Activated effector memory CD4-positive, alpha-beta T cell treated with anti-CD3 and anti-CD28 coated beads, Interleukin-2, amount 50 U/mL, for 16 hours (primary cell): Measurements from ENCODE around the gene ASMTL.

ENCODE experiments used
- DNase-seq: peaks from one replicate; pipeline ENCODE4 v3.0.0-alpha.2; 2020

ASMTL gene

DNA sequence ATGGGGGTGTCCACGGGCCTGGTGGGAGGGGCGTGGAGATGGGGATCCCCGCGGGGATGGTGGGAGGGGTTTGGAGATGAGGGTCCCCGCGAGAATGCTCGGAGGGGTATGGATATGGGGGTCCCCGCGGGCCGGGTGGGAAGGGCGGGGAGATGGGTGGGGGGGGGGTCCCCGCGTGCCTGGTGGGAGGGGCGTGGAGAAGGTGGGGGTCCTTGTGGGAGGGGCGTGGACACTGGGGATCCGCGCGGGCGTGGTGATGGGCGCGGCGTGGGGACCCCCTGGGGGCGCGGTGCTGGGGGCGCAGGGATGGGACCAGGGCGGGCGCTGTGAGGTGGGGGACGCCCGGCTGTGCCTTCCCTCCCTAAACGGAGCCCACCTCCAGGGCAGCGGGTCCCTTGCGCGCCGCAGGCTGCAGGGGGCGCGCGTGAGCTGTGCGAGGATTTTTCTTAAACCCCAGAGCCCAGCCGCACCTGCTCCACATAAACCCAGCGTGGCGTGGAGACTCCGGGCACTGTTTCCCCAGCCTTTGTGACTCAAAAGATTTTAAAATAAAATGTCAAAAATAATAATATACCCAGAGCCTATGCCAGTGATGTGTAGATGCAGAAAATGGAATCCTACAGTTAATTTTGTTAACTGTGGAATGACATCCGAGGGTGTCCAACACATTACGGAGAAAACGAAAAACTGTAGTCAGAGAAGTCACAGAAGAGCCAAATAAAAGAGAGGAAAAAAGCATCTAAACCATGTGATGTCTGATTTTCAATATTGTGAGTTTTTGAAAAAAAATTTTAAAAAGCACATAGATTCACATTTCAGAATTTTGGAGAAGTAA lies 1.5 kb upstream of the ASMTL start:
- peak; percentile 96 for DNase-seq

DNA sequence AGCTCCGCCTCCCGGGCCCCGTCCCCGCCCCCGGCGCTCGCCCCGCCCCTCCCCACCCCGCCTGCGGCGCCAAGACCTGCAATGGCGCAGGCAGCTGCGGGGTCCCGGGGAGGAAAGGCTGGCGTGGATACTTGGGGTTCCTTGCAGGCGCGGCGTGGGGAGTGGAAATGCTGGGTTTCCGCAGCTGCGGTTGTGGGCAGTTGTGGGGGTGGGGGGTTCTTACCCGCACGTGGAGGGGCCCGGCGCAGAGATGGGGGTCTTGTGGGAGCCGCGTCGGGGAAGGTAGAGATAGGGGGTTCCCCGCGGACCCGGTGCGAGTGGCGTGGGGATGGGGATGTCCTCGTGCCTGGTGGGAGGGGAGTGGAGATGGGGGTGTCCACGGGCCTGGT lies 680 bp upstream of the ASMTL start:
- peak; percentile 91 for DNase-seq

DNA sequence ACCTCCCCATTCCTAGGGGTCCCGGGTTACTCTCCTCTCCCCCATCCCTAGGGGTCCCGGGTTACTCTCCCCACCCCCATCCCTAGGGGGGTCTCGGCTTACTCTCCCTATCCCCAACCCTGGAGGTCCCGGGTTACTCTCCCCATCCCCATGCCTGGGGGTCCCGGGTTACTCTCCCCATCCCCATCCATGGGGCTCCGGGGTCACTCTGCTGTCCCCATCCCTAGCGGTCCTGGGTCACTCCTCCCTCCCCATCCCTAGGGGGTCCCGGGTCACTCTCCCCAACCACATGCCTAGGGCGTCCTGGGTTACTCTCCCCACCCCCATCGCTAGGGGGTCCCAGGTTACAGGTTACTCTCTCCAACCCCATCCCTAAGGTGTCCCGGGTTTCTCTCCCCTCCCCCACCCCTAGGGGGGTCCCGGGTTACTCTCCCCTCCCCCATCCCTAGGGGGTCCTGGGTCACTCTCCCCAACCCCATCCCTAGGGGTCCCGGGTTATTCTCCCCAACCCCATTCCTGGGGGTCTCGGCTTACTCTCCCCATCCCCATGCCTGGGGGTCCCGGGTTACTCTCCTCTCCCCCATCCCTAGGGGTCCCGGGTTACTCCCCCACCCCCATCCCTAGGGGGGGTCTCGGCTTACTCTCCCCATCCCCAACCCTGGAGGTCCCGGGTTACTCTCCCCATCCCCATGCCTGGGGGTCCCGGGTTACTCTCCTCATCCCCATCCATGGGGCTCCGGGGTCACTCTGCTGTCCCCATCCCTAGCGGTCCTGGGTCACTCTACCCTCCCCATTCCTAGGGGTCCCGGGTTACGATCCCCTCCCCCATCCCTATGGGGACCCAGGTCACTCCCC lies 821 bp downstream of the ASMTL start:
- peak; percentile 65 for DNase-seq

DNA sequence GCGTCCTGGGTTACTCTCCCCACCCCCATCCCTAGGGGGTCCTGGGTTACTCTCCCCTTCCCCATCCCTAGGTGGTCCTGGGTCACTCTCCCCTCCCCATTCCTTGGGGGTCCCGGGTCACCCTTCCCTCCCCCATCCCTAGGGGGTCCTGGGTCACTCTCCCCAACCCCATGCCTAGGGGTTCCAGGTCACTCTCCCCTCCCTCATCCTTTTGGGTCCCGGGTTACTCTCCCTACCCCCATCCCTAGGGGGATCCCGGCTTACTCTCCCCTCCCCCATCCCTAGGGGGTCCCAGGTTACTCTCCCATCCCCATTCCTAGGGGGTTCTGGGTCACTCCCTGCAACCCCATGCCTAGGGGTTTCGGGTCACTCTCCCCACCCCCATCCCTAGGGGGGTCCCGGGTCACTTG lies 1.5 kb downstream of the ASMTL start:
- DNase-seq, result peak; percentile 53

DNA sequence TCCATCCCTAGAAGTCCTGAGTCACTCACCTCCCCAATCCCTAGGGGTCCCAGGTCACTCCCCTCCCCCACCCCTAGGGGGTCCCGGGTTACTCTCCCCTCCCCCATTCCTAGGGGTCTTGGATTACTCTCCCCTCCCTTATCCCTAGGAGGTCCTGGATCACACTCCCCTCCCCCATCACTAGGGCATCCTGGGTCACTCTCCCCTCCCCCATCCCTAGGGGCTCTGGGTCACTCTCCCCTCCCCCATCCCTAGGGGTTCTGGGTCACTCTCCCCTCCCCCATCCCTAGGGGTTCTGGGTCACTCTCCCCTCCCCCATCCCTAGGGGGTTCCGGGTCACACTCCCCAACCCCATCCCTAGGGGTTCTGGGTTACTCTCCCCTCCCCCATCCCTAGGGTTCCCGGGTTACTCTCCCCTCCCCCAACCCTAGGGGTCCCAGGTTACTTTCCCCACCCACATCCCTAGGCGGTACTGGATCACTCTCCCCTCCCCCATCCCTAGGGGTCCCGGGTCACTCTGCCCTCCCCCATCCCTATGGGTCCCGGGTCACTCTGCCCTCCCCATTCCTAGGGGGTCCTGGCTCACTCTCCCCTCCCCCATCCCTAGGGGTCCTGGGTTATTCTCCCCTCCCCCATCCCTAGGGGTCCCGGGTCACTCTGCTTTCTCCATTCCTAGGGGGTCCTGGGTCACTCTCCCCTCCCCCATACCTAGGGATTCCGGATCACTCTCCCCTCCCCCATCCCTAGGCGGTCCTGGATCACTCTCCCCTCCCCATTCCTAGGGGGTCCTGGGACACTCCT lies 2.1 kb downstream of the ASMTL start:
- DNase-seq, result peak; percentile 62

DNA sequence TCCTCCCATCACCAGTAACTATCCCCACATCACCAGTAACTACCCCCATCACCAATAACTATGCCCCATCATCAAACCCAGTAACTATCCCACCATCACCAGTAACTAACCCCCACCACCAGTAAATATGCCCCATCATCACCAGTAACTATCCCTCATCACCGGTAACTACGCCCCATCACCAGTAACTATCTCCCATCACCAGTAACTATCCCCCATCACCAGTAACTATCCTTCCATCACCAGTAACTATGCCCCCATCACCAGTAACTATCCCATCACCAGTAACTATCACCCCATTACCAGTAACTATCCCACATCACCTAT lies 2.9 kb downstream of the ASMTL start:
- DNase-seq, result peak; percentile 9

DNA sequence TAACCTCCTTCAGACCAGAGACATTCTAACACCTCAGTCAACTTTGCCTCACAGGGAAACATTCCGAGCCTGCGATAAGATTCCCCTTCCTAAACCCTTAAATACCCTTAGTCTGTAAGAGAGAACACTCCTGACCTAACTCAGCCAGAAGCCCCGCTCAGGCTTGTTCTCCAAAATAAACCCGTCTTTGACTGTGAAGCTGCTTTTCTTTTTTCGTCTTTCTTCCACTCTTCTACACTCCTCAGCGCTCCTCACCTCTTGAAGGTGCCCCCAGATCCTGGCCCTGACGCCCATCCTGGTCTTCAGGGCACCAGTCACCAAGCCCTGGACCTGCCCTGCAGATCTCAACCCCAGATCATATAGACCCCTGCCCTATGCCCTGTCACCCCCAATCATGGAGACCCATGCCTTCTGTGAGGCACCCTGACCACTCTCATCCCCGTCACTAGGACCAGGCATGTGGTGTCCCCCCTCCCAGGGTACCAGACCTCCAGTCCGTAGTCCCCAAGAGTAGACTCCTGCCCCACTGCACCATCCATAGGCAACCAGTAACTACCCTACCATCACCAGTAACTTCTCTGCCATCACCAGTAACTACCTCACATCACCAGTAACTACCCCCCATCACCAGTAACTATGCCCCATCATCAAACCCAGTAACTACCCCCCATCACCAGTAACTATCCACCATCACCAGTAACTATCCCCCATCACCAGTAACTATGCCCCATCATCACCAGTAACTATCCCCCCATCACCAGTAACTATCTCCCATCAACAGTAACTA lies 3.5 kb downstream of the ASMTL start:
- peak; percentile 59 for DNase-seq

DNA sequence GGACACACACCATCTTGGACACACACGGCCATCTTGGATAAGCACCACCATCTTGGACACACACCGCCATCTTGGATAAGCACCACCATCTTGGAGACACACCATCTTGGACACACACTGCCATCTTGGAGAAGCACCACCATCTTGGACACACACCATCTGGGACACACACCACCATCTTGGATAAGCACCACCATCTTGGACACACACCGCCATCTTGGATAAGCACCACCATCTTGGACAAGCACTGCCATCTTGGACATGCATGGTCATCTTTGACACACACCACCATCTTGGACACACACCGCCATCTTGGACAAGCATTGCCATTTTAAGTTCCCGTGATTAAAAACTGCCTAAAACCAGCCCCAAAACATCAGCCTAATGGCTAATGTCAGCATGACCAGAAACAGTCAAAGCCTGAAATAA lies 4.1 kb downstream of the ASMTL start:
- DNase-seq, result peak; percentile 30

DNA sequence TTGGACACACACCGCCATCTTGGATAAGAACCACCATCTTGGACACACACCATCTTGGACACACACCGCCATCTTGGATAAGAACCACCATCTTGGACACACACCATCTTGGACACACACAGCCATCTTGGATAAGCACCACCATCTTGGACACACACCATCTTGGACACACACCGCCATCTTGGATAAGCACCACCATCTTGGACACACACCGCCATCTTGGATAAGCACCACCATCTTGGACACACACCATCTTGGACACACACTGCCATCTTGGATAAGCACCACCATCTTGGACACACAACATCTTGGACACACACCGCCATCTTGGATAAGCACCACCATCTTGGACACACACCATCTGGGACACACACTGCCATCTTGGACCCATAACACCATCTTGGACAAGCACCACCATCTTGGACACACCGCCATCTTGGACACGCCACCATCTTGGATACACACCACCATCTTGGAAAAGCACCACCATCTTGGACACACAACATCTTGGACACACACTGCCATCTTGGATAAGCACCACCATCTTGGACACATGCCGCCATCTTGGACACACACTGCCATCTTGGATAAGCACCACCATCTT lies 4.6 kb downstream of the ASMTL start:
- peak; percentile 57 for DNase-seq

DNA sequence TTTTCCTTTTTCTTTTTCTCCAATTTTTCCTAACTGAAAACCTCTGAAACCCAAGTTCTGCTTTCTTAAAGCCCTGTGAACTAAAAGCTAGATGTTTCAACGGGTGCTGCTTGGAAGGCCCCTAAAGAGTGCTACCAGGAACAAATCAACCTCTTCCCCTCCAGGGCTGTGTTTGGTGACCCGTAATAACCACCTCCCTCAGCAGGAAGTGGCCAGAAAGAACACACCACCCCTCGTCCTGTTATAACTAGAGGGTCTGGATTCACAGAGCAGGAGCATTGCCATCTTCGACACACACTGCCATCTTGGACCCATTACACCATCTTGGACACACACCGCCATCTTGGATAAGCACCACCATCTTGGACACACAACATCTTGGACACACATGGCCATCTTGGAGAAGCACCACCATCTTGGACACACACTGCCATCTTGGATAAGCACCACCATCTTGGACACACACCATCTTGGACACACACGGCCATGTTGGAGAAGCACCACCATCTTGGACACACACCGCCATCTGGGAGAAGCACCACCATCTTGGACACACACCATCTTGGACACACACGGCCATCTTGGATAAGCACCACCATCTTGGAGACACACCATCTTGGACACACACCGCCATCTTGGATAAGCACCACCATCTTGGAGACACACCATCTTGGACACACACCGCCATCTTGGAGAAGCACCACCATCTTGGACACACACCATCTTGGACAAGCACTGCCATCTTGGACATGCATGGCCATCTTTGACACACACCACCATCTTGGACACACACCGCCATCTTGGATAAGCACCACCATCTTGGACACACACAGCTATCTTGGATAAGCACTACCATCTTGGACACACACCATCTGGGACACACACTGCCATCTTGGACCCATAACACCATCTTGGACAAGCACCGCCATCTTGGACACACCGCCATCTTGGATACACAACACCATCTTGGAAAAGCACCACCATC lies 5.4 kb downstream of the ASMTL start:
- peak; percentile 52 for DNase-seq

DNA sequence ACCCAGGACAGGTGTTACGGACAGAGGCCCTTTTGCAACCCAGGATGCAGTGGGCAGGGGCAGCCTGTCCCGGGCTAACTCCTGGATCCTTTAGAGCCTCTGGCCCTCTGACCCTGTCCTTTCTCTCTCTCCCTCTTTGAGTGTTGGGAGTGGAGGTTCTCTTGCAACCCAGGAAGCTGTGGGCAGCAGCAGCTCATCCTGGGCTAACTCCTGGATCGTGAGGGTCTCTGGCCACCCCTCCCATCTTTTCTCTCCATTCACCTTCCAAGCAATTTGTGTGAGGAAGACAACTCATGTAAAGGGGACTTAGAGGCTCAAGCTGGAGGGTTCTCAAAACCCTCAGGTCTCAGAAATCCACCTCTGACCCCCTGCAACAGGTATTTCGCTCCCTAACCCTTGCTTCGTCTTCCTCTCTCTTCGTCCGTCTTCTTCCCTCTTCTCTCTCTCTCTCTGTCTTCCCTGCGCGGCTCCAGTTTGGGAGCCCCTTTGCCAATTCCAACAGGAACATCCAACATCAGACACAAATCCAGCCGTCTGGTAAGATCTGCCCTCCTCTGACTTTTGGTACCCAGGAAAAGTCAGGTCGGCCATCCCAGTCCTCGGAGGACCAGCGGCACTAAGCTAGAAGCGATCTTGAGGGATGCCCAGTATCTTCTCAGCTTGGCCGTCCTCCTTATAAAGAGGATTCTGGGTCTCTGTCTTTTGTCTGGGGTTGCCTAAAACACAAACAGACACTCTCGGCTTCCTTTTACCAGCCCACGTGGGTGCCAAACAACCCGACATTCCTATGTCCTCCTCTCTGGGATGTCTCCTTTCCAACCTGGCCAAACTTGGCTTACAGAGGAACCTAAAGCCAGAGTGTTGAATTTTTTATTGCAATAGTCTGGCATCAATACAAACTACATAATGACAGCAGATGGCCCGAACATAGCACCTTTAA lies 7.9 kb downstream of the ASMTL start:
- peak; percentile 8 for DNase-seq

DNA sequence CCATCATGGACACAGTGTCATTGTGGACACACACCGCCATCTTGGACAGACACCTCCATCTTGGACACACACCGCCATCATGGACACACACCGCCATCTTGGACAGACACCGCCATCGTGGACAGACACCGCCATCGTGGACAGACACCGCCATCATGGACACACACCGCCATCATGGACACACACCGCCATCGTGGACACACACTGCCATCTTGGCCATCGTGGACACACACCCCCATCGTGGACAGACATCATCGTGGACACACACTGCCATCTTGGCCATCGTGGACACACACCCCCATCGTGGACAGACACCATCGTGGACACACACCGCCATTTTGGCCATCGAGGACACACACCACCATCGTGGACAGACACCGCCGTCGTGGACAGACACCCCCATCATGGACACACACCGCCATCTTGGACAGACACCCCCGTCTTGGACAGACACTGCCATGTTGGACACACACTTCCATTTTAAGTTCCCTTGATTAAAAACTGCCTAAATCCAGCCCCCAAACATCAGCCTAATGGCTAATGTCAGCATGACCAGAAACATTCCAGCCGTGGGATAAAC lies 9.1 kb downstream of the ASMTL start:
- peak; percentile 49 for DNase-seq

DNA sequence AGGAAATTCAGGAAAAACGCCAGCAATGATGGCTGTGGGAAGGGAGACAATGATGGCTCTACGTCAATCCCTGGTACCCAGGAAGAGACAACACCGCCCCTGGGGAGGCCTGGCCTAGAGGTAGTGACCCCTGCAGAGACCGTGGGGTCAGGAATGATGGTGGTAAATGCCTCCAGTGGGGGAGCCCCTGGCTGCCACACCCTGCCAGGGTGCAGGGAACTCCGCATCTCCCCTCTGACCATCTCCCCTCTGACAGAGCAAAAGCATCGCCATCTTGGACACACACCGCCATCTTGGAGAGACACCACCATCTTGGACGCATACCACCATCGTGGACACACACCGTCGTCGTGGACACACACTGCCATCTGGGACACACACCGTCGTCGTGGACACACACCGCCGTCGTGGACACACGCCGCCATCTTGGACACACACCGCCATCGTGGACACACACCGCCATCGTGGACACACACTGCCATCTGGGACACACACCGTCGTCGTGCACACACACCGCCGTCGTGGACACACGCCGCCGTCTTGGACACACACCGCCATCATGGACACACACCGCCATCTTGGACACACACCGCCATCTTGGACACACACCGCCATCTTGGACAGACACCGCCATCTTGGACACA lies 9.9 kb downstream of the ASMTL start:
- peak; percentile 45 for DNase-seq

DNA sequence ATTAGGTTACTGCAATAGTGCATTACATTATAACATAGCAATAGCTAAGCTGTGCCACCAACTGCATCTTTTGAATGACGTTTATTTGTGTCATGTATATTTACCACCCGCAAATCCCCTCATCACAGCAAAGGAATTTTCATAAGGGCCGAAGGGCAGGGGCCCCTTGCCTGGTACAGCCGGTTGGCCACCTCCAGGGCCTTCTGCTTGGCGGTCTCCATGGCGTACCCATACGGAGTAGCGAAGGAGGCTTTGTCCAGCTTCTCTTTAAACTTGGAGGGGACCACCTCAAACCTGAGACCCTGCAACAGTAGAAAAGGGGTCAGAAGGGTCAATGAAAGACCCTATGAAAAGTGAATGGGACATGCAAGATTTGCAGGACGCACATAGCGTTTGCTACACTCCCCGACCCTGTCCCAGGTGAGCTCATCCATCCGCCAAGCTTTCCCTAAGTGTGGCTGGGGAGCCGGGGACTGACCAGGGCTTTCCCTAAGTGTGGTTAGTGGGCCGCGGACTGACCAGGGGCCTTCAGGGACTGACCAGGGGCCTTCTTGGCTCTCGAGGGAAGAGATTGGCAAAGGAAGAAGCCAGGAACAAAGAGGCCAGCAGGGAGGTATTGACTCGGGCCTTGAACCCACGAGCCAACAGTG lies 10.6 kb downstream of the ASMTL start:
- DNase-seq, result peak; percentile 51

DNA sequence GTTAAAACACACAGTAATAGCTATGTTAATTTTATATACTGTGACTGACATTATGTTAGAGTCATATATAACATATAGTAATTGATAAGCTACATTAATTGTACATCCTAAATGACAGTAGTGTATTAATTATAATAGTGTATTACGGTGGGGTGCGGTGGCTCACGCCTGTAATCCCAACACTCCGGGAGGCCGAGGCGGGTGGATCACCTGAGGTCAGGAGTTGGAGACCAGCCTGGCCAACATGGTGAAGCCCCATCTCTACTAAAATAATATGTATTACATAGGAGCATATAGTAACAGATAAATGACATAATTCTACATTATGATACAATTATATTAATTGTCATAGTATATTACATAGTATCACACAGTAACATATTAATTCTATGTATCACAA lies 12.2 kb downstream of the ASMTL start:
- DNase-seq, result peak; percentile 54

DNA sequence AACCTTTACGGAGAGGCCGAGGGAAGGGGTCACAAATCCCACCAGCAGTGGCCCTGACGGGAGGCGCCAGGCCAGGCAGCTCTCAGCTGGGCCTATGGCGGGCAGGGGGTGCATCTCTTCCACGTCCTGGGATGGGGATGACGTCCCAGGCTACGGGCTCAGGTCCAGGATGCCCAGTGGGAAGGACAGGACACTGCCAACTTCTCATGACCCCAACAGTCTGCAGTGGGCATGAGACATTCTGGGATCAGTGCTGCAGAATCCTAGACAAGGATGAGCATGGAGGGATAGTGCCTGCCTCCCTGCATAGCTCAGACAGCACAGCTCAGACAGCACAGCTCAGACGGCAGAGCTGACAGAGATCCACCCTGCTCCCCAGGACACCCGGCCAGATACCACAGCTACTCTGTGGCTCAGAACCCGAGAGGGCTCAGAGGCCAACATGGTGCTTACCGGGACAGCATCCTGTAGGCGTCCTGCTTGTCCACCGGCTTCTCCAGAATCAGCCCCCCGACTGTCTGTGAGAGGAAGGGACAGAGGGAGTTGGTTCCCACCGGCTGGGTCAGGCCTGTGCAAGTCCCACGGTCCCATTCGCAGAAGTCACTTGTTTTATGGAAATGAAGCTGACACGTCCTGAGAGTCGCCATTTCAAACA lies 17.3 kb downstream of the ASMTL start:
- peak; percentile 59 for DNase-seq

DNA sequence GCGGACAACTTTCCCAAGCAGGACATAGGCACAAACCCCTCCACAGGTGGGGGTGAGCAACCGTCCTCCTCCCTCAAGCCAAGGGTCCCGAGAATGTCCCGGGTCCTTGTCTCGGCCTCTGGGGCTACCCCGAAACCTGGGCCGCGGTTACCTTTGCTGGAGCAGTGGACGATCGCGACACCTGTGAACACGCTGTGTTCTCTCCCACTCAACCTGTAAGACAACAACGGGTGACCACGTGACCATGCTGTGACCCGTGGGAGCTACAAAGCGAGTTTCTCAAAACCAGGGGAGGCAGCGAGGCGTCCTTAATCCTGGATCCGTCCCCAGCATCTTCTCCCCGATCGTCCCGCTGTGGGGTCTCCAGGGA lies 17.9 kb downstream of the ASMTL start:
- DNase-seq, result peak; percentile 59
